ENCODE results near the gene GPR87.

DNA sequence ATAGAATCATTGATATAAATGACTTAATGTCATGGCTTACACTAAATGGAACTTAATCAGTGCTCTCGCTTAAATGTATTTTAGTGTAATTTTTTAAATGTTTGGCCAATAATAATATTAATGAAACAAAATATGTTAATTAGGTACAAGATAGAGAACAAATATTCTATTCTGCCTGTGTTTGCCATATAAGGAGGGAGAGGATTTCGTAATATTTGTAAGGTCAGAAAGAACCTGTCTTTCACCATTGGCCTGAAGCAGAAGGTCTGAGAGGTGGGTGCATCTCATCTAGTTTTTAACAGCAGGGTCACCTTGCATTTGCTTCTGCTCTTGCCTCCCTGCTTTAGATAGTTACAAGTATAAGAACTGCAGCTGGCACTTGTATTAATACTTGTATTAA is 2.5 kb downstream of the GPR87 start:
- TF ChIP-seq, protein P1, sequence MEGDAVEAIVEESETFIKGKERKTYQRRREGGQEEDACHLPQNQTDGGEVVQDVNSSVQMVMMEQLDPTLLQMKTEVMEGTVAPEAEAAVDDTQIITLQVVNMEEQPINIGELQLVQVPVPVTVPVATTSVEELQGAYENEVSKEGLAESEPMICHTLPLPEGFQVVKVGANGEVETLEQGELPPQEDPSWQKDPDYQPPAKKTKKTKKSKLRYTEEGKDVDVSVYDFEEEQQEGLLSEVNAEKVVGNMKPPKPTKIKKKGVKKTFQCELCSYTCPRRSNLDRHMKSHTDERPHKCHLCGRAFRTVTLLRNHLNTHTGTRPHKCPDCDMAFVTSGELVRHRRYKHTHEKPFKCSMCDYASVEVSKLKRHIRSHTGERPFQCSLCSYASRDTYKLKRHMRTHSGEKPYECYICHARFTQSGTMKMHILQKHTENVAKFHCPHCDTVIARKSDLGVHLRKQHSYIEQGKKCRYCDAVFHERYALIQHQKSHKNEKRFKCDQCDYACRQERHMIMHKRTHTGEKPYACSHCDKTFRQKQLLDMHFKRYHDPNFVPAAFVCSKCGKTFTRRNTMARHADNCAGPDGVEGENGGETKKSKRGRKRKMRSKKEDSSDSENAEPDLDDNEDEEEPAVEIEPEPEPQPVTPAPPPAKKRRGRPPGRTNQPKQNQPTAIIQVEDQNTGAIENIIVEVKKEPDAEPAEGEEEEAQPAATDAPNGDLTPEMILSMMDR (optimal IDR thresholded peaks at IDR 0.05 in 1 of 3, IDR thresholded peaks at IDR 0.05 in 1 of 3, conservative IDR thresholded peaks at IDR 0.05 in 1 of 3; ENCODE audit: extremely low read depth in 1 of 3, insufficient read depth in 2 of 3, low read length in 3 of 3) = no peak
- no peak for TF ChIP-seq EZH2 (IDR thresholded peaks at IDR 0.05; ENCODE audit: low read length)

Data from keratinocyte (primary cell).